GM13977 (cell line): ENCODE measurements around the gene RCOR1.
"Not testable (repeated sequence)": the region's sequence is repeated elsewhere in the genome, so short reads cannot be mapped to it uniquely, and the experiment has no call there.

ENCODE experiments used
- DNase-seq: peaks from one replicate; pipeline ENCODE4 v3.0.0; 2012; ENCODE audit warnings: low spot score
- CTCF ChIP-seq: IDR thresholded peaks from 2 replicates; pipeline ENCODE4 v1.5.1; 2012; ENCODE audit warnings: mild to moderate bottlenecking, control low read depth; ENCODE audit not compliant: insufficient read depth; ENCODE audit errors: extremely low read depth, missing control alignments
- in situ Hi-C: fragments of 300-500 bp; cut with MboI; formaldehyde crosslinking; loops from one replicate; pipeline ENCODE4 v1.12.0; 2022; ENCODE audit warnings: low sequenced_read_pairs, low pct_unique_long_range_greater_than_20kb, mixed read lengths, inconsistent platforms; ENCODE audit not compliant: unreplicated experiment

Gene RCOR1

DNA sequence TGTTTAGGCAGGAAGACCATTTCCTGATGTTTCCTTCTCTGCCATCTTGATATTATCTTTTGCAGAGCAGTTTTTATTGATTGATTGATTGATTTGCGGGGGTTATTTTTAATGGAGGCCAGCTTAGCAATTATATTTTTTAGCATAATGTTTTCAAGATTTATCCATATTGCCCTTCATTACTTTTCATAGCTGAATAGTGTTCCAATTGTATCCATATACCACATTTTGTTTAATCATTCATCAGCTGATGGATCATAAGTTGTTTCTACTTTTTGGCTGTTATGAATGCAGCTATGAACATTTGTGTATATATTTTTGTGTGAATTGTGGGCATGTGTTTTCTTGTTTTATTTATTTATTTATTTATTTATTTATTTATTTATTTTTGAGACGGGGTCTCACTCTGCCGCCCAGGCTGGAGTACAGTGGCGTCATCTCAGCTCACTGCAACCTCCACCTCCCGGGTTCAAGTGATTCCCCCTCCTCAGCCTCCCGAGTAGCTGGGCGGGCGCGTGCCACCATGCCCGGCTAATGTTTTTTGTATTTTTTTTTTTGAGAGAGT lies 20.9 kb upstream of the RCOR1 start:
- TF ChIP-seq CTCF: no peak
- DNase-seq: no peak
- in situ Hi-C loops: no loop called here

DNA sequence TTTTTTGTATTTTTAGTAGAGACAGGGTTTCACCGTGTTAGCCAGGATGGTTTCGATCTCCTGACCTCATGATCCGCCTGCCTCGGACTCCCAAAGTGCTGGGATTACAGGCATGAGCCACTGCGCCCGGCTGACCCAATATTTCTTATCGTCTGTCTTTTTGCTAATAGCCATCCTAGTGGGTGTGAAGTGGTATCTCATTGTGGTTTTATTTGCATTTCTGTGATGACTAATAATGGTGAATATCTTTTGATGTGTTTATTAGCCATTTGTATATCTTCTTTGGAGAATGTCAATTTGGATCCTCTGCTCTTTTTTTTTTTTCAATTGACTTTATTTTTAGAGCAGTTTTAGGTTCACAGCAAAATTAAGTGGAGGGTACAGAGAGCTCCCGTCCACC lies 19.3 kb upstream of the RCOR1 start:
- in situ Hi-C loops, DNase-seq: not testable (repeated sequence)

- in situ Hi-C loops: no loop called here
- DNase-seq: no peak
- no peak for TF ChIP-seq CTCF
Measured at GRCh38 chr14:102573591-102574046, 18.8 kb upstream of the RCOR1 start.

- in situ Hi-C loops: no loop called here
- no peak for TF ChIP-seq CTCF
- DNase-seq: no peak
Measured at GRCh38 chr14:102574281-102575159, 17.9 kb upstream of the RCOR1 start.

DNA sequence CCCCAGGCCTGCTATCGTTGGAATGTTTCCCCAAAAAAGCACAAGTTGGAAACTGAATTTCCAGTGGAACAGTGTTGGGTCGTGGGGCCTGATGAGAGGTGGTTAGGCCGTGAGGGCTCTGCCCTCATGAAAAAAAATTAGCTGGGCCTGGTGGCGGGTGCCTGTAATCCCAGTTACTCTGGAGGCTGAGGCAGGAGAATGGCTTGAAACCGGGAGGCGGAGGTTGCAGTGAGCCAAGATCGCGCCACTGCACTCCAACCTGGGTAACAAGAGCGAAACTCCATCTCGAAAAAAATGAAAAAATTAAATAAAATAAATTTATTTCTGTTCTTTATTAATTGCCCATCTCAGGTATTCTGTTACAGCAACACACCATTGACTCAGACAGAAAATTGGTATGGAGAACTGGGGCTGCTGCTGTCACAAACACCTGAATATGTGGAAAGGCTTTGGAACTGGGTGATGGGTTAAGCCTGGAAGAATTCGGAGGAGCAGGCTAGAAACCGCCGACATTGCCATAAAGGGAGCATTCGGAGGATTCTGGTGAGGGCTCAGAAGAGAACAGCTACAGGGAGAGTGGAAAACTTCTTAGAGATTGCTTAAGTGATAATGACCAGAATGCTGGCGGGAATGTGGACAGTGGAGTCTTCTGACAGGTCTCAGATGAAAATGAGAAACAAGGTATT lies 17.1 kb upstream of the RCOR1 start:
- TF ChIP-seq CTCF: no peak
- in situ Hi-C loops: no loop called here

GRCh38 chr14:102575846-102576428 lies 16.5 kb upstream of the RCOR1 start:
- in situ Hi-C loops: not testable (repeated sequence)

More for the DNA sequence above, 17.1 kb upstream of the RCOR1 start:
- no peak for DNase-seq

DNA sequence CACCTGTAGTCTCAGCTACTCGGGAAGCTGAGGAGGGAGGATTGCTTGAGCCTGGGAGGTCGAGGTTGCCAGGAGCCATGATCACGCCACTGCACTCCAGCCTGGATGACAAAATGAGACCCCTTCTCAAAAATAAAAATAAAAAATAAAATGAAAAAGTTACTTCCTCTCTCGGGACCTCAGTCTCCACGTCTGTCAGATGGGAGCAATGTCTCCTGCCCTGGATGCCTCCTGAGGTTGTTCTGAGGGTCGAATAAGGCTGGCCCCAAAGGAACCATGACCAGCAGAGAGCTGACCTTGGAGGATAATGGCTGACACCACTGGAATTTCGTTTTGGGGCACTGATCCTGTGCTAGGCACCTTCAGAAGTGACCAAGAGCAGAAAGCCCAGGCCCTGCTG lies 13.6 kb upstream of the RCOR1 start:
- in situ Hi-C loops: no loop called here
- DNase-seq: no peak
- TF ChIP-seq CTCF: no peak

More at GRCh38 chr14:102575846-102576428, 16.5 kb upstream of the RCOR1 start:
- DNase-seq: not testable (repeated sequence)
